NT2/D1 (cell line): ENCODE results near the gene PDPN.

Experiments used
- DNase-seq: peaks from one replicate; pipeline ENCODE4 v3.0.0-alpha.2; 2011; ENCODE audit warnings: low read depth, low spot score
- H3K27me3 ChIP-seq: 2 replicates; pipeline ENCODE4 v1.6.0; 2011; ENCODE audit warnings: mild to moderate bottlenecking; ENCODE audit not compliant: insufficient read length, insufficient read depth
- H3K36me3 ChIP-seq: 2 replicates; pipeline ENCODE4 v1.6.1; 2011; ENCODE audit warnings: mild to moderate bottlenecking, low read length, mixed read lengths; ENCODE audit not compliant: insufficient read depth, insufficient read length
- H3K4me1 ChIP-seq: 2 replicates; pipeline ENCODE4 v1.5.1; 2011; ENCODE audit not compliant: insufficient read depth, insufficient read length
- H3K4me3 ChIP-seq: 2 replicates; pipeline ENCODE4 v1.5.1; 2011; ENCODE audit warnings: low read depth; ENCODE audit not compliant: insufficient read length
- H3K9ac ChIP-seq: 2 replicates; pipeline ENCODE4 v1.6.0; 2011; ENCODE audit warnings: low read depth; ENCODE audit not compliant: insufficient read length
- H3K9me3 ChIP-seq: 2 replicates; pipeline ENCODE4 v1.5.1; 2011; ENCODE audit warnings: mild to moderate bottlenecking, low read length; ENCODE audit not compliant: insufficient read depth
- SUZ12 ChIP-seq: IDR thresholded peaks from 2 replicates; pipeline ENCODE4 v1.6.1; 2011; ENCODE audit not compliant: insufficient read length, insufficient read depth; ENCODE audit errors: extremely low read depth
- YY1 ChIP-seq: IDR thresholded peaks from 2 replicates; pipeline ENCODE4 v1.6.1; 2011; ENCODE audit not compliant: insufficient read length, insufficient read depth
- ZNF274 ChIP-seq: IDR thresholded peaks from 2 replicates; pipeline ENCODE4 v1.6.1; 2011; ENCODE audit warnings: mild to moderate bottlenecking, low read depth, low read length

Gene PDPN

DNA sequence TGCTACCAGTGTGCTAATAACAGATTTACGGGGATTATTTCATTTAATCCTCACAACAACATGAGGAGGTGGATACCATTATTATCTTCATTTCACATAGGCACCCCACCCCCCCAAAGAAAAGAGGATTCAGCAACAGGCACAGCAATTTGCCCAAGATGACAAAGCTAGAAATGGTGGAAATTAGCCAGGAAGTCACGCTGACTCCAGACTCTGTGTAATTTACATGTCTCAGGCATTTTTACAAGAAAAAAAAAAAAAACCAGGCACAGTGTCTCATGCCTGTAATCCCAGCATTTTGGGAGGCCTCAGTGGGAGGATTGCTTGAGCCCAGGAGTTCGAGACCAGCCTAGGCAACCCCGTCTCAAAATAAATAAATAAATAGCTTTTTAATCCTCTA is 78.9 kb downstream of the PDPN start:
- Histone ChIP-seq H3K27me3 (no peaks in the 10 kb centered on the region), H3K36me3 (no peaks in the 10 kb centered on the region), H3K9ac (no peak overlapping the region), H3K4me3 (no peak overlapping the region), H3K4me1 (no peaks in the 10 kb centered on the region), H3K9me3 (no peaks in the 10 kb centered on the region; the same call in 1 of the 2 replicates)
- no peak for DNase-seq
- TF ChIP-seq SUZ12 = no peak
- TF ChIP-seq ZNF274 = no peak
- TF ChIP-seq YY1 = no peak

- H3K4me3 ChIP-seq = no peak overlapping the region
- no peak for TF ChIP-seq ZNF274
- no peak for TF ChIP-seq SUZ12
- TF ChIP-seq YY1 = no peak
- H3K4me1 ChIP-seq = no peaks in the 10 kb centered on the region
- no peaks in the 10 kb centered on the region for H3K27me3 ChIP-seq
- H3K9me3 ChIP-seq = no peaks in the 10 kb centered on the region; the same call in 1 of the 2 replicates
- H3K9ac ChIP-seq = no peak overlapping the region
- DNase-seq = no peak
- no peaks in the 10 kb centered on the region for H3K36me3 ChIP-seq
Observed at GRCh38 chr1:13663969-13664368, 80.3 kb downstream of the PDPN start.

- Histone ChIP-seq H3K9ac (no peak overlapping the region), H3K4me1 (no peaks in the 10 kb centered on the region), H3K36me3 (no peaks in the 10 kb centered on the region), H3K27me3 (no peaks in the 10 kb centered on the region), H3K9me3 (no peaks in the 10 kb centered on the region; the same call in 1 of the 2 replicates), H3K4me3 (no peak overlapping the region)
- no peak for DNase-seq
- no peak for TF ChIP-seq ZNF274
- TF ChIP-seq YY1 = no peak
- TF ChIP-seq SUZ12 = no peak
Observed at GRCh38 chr1:13664451-13664850, 80.8 kb downstream of the PDPN start.

- no peak for DNase-seq
- no peaks in the 10 kb centered on the region for H3K4me1 ChIP-seq
- no peak overlapping the region for H3K4me3 ChIP-seq
- no peaks in the 10 kb centered on the region for H3K36me3 ChIP-seq
- no peak for TF ChIP-seq YY1
- TF ChIP-seq SUZ12 = no peak
- no peak for TF ChIP-seq ZNF274
- no peaks in the 10 kb centered on the region for H3K27me3 ChIP-seq
- H3K9me3 ChIP-seq = no peaks in the 10 kb centered on the region
- H3K9ac ChIP-seq = no peak overlapping the region
Observed at GRCh38 chr1:13666317-13666716, 82.7 kb downstream of the PDPN start.
